GM21390 (cell line): Measurements from ENCODE around the gene PRSS12.
"Not testable (repeated sequence)": the region's sequence is repeated elsewhere in the genome, so short reads cannot be mapped to it uniquely, and the experiment has no call there.

Experiments used
- ATAC-seq: cut with Tn5 transposase; IDR thresholded peaks from one replicate; pipeline ENCODE4 v1.9.1; 2021; ENCODE audit not compliant: unreplicated experiment

The PRSS12 gene

GRCh38 chr4:118325431-118325830, 27.4 kb downstream of the PRSS12 start:
- no peak for ATAC-seq

GRCh38 chr4:118322831-118323502, 29.8 kb downstream of the PRSS12 start:
- no peak for ATAC-seq

DNA sequence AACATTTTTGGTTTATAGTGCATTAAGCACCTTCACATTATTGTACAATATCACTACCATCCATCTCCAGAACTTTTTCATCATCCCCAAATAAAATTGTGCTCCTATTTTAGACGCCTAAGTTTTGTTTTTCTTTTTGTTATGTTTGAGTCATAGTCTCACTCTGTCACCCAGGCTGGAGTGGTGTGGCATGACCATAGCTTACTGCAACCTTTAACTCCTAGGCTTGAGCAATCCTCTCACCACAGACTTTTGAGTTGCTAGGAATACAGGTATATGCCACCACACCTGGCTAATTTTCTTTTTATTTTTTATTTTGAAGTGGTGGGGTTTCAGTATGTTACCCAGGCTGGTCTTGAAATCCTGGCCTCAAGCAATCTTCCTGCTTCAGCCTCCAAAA, 33.9 kb downstream of the PRSS12 start:
- no peak for ATAC-seq

DNA sequence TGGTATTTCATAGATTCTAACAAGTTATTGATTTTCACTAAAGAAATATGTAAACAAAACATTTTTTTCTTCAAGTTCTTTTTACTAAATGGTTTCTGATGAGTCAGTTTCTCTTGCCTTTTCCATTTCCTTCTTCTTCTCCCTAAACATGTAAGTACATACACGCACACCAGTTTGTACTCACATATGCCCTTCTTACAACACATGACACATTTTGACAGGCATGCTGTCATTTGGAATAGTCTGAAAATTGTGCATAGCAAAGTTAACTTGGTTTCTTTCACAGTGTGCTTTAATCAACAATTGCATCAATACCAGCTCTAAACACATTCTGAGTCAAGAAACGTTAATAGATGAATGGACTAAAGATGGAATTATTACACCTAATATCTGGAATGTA, 35.1 kb downstream of the PRSS12 start:
- ATAC-seq = no peak

- ATAC-seq = no peak
Observed at GRCh38 chr4:118314221-118314620, 38.6 kb downstream of the PRSS12 start.

- no peak for ATAC-seq
Observed at GRCh38 chr4:118313098-118313497, 39.7 kb downstream of the PRSS12 start.

DNA sequence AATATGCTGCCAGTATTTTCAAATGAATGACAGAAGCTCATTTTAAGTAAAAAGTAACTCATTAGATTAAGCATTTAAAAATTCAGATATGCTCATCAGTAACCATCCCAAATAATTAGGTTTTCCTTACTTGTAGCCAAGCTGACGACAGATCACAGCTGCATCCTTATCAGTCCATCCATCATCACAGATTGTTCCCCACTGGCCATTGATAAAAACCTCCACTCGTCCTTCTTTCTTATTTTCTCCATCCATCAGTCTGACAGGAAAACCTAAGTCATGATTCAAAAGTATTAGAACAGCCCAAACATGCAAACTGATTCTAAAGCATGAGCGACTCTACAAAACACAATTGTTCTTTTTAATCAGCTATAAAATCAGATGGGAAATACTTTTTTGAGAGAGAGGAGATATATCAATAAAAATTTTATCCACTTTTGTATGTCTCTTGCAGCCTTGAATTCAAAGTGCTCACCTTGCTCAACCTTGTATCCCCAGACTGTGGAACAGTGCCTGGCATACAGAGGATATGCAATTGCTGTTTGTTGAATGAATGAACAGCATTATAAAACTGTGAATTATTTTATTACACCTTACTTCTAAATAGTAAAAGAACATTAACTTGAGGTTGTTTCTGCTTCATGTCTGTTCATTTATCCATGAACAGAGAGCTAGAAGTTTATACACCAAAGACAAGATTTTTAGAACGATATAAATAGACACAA, 44.3 kb downstream of the PRSS12 start:
- ATAC-seq = no peak

- ATAC-seq = no peak
Observed at GRCh38 chr4:118307643-118308042, 45.2 kb downstream of the PRSS12 start.

- not testable (repeated sequence) for ATAC-seq
Observed at GRCh38 chr4:118299619-118300018, 53.2 kb downstream of the PRSS12 start.

DNA sequence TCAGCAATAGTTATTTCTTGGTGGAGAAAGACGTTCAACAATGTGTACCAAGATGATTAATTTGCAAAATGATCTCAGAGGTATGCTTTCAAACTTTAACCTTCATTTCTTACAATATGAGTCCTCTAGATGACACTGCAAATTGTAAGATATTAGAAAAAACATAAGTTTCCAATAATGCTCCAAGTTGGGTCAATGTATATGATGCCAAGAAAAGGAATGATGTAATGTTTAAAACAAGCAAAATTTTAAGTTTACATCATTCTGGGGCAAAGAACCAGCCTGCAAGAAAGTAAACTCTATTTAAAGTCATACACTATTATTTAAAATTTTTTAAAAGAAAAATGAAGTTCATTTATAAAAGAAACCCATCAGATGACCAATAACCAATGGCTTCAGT, 56.1 kb downstream of the PRSS12 start:
- ATAC-seq = no peak

GRCh38 chr4:118290951-118291350, 61.9 kb downstream of the PRSS12 start:
- ATAC-seq = no peak

DNA sequence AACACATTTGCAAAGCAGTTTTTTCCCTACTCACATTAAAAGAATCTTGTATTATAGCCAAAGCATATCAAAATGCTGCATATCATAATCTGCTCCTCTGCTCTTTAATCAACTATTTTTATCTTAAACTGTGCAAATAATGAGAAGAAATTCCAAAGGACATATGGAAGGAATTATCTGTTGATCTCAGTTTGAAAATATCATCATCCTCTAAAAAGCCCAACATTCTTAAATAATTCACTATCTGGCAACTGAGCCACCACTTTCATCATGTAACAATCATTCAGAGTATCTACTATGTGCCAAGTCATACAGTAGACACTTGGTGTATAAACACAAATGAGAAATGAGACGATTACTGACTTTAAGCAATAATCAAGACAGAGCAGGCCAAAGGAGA, 63.0 kb downstream of the PRSS12 start:
- no peak for ATAC-seq

- ATAC-seq = no peak
Observed at GRCh38 chr4:118287711-118288451, 64.9 kb downstream of the PRSS12 start.

DNA sequence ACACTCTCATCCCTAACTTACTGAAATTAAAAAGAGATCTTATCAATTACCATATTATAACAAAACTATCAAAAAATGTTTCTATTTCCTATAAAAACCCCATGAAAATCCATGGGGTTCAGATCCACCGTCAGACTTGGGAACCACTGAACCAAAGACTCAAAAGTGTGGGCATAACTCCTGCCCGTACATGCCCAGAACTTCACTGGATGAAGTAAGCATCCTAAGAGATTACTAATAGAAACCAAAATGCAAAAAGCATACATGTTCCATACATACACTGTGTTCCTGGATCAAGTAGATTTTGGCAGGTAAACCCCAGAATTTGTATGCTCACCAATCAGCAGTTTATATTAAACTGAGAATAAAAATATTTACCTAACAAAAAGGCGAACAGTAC, 66.1 kb downstream of the PRSS12 start:
- ATAC-seq = no peak

DNA sequence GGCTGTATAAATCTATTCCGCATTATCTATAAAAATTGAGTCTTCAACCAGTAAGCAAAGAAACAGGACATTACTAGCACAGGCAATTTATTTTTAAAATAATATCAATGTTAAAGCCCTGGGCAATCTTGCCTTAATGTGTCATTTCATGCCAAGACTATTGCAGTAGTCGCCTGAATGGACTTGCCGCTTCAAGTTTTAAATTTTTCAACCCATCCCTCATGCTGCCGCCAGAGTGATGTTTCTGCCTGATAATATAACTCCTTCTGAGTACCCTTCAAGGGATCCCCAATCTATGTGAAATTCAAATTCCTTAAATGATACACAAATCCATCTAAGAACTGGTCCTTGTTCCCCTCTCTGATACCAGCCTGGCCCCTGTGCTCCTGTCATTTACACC, 66.9 kb downstream of the PRSS12 start:
- ATAC-seq = no peak

DNA sequence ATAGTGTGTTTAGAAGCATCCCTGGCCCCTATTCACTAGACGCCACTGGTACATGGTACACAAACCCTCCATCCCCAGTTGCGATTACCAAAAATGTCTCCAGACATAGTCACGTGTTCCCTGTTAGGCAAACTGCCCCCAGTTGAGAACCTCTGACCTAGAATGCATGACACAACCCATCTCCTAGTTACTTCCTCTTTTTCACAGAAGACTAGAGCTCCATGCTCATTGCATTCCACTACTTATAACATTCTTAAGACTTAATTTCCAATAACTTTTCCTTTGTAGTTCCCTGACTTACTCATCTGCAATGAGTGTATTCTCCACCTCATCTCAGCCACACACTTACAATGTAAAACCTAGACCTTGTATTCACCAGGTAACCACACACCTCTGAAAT, 68.6 kb downstream of the PRSS12 start:
- ATAC-seq = peak; percentile 36

GRCh38 chr4:118282692-118283091, 70.1 kb downstream of the PRSS12 start:
- no peak for ATAC-seq

DNA sequence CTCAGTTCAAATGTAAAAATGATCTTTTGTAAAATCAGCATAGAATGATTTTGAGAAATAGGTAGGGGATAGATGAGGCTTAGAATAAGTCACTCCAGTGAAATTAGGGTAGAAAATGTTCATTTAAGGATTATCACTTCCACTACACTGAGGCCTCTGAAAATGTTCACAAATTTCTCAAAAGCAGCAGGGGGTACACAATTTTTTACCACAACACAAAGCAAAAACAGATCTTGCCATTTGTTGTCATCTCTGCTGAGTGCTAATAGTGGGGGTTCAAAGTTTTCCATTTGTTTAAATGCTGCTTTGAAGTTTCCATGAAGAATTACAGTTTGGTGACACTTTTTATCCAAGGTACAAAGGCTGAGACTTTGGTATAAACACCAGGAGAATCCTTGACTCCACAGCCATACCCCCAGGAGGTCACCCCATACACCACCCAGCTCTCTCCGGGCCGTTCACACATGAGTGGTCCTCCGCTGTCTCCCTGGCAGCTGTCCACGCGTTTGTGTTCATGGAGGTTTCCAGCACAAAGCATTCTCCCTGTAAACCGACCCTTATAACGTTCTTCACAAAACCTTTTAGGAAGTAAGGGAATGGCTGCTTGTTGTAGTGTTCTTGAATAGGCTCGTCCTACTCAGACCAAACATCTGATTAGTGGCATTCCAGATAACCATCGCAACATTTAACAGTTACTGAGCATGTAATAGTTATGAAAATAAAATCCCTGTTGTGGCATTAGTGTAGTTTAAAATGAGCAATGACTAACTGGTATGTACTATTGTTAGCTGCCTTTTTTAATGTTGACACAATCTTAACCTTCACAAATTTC, 71.0 kb downstream of the PRSS12 start:
- no peak for ATAC-seq

DNA sequence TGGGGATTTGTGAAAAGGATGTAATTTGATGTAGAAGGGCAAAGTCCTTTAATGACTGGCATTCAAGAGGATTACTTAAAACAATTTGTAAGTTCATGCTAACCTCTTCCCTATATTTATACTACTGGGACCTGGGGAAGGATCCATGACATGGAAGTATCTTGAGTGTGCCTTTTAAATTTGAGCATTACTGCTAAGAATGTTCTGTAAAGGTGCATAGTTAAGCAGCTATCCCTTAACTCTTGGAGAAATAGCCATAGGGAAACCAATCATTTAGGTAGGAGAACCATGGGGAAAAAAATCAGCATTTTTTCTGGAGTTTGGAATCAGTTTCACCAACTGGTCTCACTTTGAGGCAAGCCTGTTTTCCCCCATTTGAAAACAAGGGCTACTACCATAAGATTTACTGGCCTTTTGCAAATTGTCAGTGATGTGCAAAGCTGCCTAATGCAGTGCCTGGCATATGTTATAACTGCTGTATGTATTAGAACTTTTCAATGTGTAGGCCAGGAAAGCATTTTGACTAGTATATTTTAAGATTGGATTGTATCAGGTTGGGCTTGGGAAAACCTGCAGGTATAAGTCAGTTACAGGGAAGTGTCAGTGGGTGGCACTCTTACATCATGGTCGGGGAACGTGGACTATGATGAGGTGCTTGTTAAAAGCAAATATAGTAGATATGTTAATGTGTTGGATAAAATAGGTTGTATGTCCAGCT, 72.1 kb downstream of the PRSS12 start:
- ATAC-seq = peak; percentile 32

- no peak for ATAC-seq
Observed at GRCh38 chr4:118279920-118280432, 72.8 kb downstream of the PRSS12 start.
